ENCODE results near the gene CMIP. TPM values are rescaled to one million over a fixed set of nuclear protein-coding genes. Genes with fewer than 3 reads are reported as not detected.
A peak's percentile ranks its signal among the peaks of the same experiment; 100 is the strongest.

The CMIP gene
- total RNA-seq, 1 experiment from 2014 or later = 63.7 TPM

- Mint-ChIP-seq H3K4me1 (peaks cover 26% of the 10 kb centered on the region), H3K36me3 (no peaks in the 10 kb centered on the region), H3K27ac (peak overlapping the region; percentile 28; the same call in 1 of the 2 replicates), H3K4me3 (no peak overlapping the region), H3K27me3 (ENCODE audit: low read depth) (no peaks in the 10 kb centered on the region), H3K9me3 (no peaks in the 10 kb centered on the region)
- TF ChIP-seq NR2C2 (CRISPR knock-in tag; IDR thresholded peaks at IDR 0.05) (no peak), MYBL2 (CRISPR knock-in tag; IDR thresholded peaks at IDR 0.05) (no peak), ATF6 (CRISPR knock-in tag; IDR thresholded peaks at IDR 0.05) (no peak), ZNF263 (CRISPR knock-in tag; IDR thresholded peaks at IDR 0.05; ENCODE audit: low read depth) (no peak)
- ATAC-seq = peak; percentile 29; the same call in 1 of the 2 replicates
- DNase-seq (ENCODE audit: low spot score) = no peak
- CTCF ChIA-PET = interaction anchor here (0.6 to 2.7 kb wide), 10 partner anchors 9 to 152 kb away, joined by 3 to 8 read pairs (median 4); no protein-coding TSS in a partner anchor
- POLR2A ChIA-PET = no interaction called here
Measured at GRCh38 chr16:81598083-81598482, 153.5 kb downstream of the CMIP start.

GRCh38 chr16:81599034-81599744 lies 154.6 kb downstream of the CMIP start:
- POLR2A ChIA-PET = no interaction called here
- no peak; the same call in 1 of the 2 replicates for ATAC-seq
- no peak for TF ChIP-seq E2F4 (CRISPR knock-in tag; IDR thresholded peaks at IDR 0.05; ENCODE audit: borderline replicate concordance, low read depth)
- no peak for TF ChIP-seq ZNF425 (CRISPR knock-in tag; conservative IDR thresholded peaks at IDR 0.05)
- no peak for TF ChIP-seq USF2 (CRISPR knock-in tag; IDR thresholded peaks at IDR 0.05)
- TF ChIP-seq E2F1 (CRISPR knock-in tag; IDR thresholded peaks at IDR 0.05) = no peak
- no peak for TF ChIP-seq CDX4 (CRISPR knock-in tag; IDR thresholded peaks at IDR 0.05; ENCODE audit: borderline replicate concordance)
- no peak for TF ChIP-seq ZMAT4 (CRISPR knock-in tag; IDR thresholded peaks at IDR 0.05)
- TF ChIP-seq FOXP4 (CRISPR knock-in tag; IDR thresholded peaks at IDR 0.05) = no peak
- TF ChIP-seq ZBTB21 (CRISPR knock-in tag; IDR thresholded peaks at IDR 0.05; ENCODE audit: borderline replicate concordance) = no peak
- no peak for TF ChIP-seq FOXP1 (CRISPR knock-in tag; IDR thresholded peaks at IDR 0.05; ENCODE audit: borderline replicate concordance)
- no peak for TF ChIP-seq MAX (CRISPR knock-in tag; IDR thresholded peaks at IDR 0.05)
- TF ChIP-seq KAT7 (CRISPR knock-in tag; IDR thresholded peaks at IDR 0.05; ENCODE audit: borderline replicate concordance) = no peak
- TF ChIP-seq PRDM15 (CRISPR knock-in tag; IDR thresholded peaks at IDR 0.05) = no peak

More at GRCh38 chr16:81599034-81599744, 154.6 kb downstream of the CMIP start:
- Mint-ChIP-seq H3K4me3 (no peak overlapping the region), H3K9me3 (no peaks in the 10 kb centered on the region), H3K27me3 (ENCODE audit: low read depth) (no peaks in the 10 kb centered on the region), H3K27ac (peak overlapping the region; percentile 75), H3K36me3 (no peaks in the 10 kb centered on the region), H3K4me1 (peaks cover 23% of the 10 kb centered on the region)
- CTCF ChIA-PET = interaction anchor here (0.9 to 2.7 kb wide), 2 partner anchors 28 to 131 kb away, joined by 3 to 6 read pairs; no protein-coding TSS in a partner anchor
- DNase-seq (ENCODE audit: low spot score) = no peak

All from WTC11 (cell line).